ENCODE measurements around the gene INPP5J.
"Not testable (repeated sequence)": the region's sequence is repeated elsewhere in the genome, so short reads cannot be mapped to it uniquely, and the experiment has no call there.

INPP5J gene

DNA sequence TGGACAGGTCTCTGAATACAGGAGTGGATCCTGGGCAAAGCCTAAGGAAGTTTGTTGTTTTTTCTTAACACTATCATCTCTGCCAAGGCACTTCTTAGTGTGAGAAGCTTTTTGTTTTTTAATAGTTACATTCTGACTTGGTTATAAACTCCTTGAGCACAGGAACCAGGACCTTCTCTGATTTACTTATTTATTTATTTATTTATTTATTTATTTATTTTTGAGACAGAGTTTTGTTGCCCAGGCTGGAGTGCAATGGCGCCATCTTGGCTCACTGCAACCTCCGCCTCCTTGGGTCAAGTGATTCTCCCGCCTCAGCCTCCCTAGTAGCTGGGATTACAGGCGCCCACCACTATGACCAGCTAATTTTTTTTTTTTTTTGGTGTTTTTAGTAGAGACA, 48.2 kb downstream of the INPP5J start:
- no peak overlapping the region for H2AFZ ChIP-seq (ENCODE audit: low read depth, low read length, severe bottlenecking)
- H3K9ac ChIP-seq (ENCODE audit: low read length) = no peak overlapping the region
- H3K36me3 ChIP-seq (ENCODE audit: low read length) = no peaks in the 10 kb centered on the region
- H3K4me2 ChIP-seq (ENCODE audit: low read depth, low read length, poor library complexity, severe bottlenecking) = no peak overlapping the region
- no peak overlapping the region for H3K27ac ChIP-seq (ENCODE audit: low read depth, low read length)
- H3K9me3 ChIP-seq (ENCODE audit: insufficient read depth, low read length) = no peaks in the 10 kb centered on the region
- H3K27me3 ChIP-seq (ENCODE audit: low read length) = no peaks in the 10 kb centered on the region
- H3K9me2 ChIP-seq (replicated peaks; ENCODE audit: insufficient read depth, low read length) = no peaks in the 10 kb centered on the region
- no peak overlapping the region for H3K4me3 ChIP-seq (ENCODE audit: insufficient read depth, low read length, poor library complexity, severe bottlenecking)
- no peaks in the 10 kb centered on the region for H3F3A ChIP-seq (ENCODE audit: insufficient read depth)
- H3K79me2 ChIP-seq (ENCODE audit: insufficient read depth, low read length) = peaks cover 30% of the 10 kb centered on the region
- no peaks in the 10 kb centered on the region for H4K20me1 ChIP-seq (ENCODE audit: low read depth, low read length)
- TF ChIP-seq EZH2phosphoT487 (conservative IDR thresholded peaks at IDR 0.05; ENCODE audit: low read length) = no peak
- TF ChIP-seq, protein P1, sequence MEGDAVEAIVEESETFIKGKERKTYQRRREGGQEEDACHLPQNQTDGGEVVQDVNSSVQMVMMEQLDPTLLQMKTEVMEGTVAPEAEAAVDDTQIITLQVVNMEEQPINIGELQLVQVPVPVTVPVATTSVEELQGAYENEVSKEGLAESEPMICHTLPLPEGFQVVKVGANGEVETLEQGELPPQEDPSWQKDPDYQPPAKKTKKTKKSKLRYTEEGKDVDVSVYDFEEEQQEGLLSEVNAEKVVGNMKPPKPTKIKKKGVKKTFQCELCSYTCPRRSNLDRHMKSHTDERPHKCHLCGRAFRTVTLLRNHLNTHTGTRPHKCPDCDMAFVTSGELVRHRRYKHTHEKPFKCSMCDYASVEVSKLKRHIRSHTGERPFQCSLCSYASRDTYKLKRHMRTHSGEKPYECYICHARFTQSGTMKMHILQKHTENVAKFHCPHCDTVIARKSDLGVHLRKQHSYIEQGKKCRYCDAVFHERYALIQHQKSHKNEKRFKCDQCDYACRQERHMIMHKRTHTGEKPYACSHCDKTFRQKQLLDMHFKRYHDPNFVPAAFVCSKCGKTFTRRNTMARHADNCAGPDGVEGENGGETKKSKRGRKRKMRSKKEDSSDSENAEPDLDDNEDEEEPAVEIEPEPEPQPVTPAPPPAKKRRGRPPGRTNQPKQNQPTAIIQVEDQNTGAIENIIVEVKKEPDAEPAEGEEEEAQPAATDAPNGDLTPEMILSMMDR (IDR thresholded peaks at IDR 0.05; ENCODE audit: insufficient read depth, low read length, poor library complexity, severe bottlenecking) = no peak

DNA sequence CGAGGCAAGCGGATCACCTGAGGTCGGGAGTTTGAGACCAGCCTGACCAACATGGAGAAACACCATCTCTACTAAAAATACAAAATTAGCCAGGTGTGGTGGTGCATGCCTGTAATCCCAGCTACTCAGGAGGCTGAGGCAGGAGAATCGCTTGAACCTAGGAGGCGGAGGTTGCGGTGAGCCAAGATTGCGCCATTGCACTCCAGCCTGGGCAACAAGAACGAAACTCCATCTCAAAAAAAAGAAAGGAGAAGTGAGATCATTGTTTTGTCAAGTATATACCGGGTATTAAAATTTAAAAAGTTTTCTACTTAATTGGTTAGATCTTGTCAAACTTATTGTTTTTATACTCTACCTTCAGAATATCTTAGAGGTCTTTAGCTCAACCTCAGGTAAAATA, 49.0 kb downstream of the INPP5J start:
- H3K27me3 ChIP-seq (ENCODE audit: low read length); H3K4me3 ChIP-seq (ENCODE audit: insufficient read depth, low read length, poor library complexity, severe bottlenecking); H4K20me1 ChIP-seq (ENCODE audit: low read depth, low read length); H3K36me3 ChIP-seq (ENCODE audit: low read length); H3K27ac ChIP-seq (ENCODE audit: low read depth, low read length); H3K9me3 ChIP-seq (ENCODE audit: insufficient read depth, low read length); H3F3A ChIP-seq (ENCODE audit: insufficient read depth); H3K9ac ChIP-seq (ENCODE audit: low read length); H2AFZ ChIP-seq (ENCODE audit: low read depth, low read length, severe bottlenecking); H3K4me2 ChIP-seq (ENCODE audit: low read depth, low read length, poor library complexity, severe bottlenecking); H3K9me2 ChIP-seq (replicated peaks; ENCODE audit: insufficient read depth, low read length): not testable (repeated sequence)
- H3K79me2 ChIP-seq (ENCODE audit: insufficient read depth, low read length) = peaks cover 31% of the 10 kb centered on the region

DNA sequence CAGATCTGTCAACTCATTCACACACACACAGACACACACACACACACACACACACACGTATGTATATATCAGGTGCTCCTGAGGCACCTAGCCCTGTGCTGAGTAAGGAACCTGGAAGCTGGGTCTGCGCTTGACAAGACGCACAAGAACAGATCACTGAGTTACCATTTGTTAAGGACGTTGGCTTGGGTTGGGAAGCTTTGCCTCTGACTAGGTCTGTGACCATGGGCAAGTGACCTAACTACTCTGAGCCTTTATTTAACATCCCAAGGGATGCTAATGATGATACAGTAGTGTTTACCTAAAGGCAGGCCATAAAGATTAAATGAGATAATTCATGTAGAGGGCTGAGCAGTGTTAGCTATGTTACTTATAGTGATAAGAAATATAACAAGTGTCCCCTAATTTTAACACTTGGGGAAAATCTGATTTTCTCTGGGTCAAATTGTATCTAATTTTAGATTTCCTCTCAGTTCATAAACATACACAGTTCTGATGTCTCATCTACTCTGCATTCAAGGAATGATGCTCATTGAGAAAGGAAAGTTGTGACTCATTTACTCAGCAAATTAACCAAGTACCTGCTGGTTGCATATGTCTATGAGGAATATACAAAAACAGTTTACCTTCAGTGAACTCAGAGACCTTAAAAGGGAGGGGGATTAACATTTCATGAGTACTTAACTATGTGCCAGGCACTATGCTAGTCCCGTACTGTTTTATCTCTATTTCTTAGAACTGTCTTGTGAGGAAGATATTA, 50.8 kb downstream of the INPP5J start:
- Histone ChIP-seq H3K27ac (ENCODE audit: low read depth, low read length) (no peak overlapping the region), H3K9me2 (replicated peaks; ENCODE audit: insufficient read depth, low read length) (no peaks in the 10 kb centered on the region), H4K20me1 (ENCODE audit: low read depth, low read length) (no peaks in the 10 kb centered on the region), H3K36me3 (ENCODE audit: low read length) (no peaks in the 10 kb centered on the region), H3K4me2 (ENCODE audit: low read depth, low read length, poor library complexity, severe bottlenecking) (no peak overlapping the region), H3K9ac (ENCODE audit: low read length) (no peak overlapping the region), H3F3A (ENCODE audit: insufficient read depth) (no peaks in the 10 kb centered on the region), H2AFZ (ENCODE audit: low read depth, low read length, severe bottlenecking) (no peak overlapping the region), H3K27me3 (ENCODE audit: low read length) (no peaks in the 10 kb centered on the region), H3K9me3 (ENCODE audit: insufficient read depth, low read length) (no peaks in the 10 kb centered on the region), H3K79me2 (ENCODE audit: insufficient read depth, low read length) (peaks cover 28% of the 10 kb centered on the region), H3K4me3 (ENCODE audit: insufficient read depth, low read length, poor library complexity, severe bottlenecking) (no peak overlapping the region)
- TF ChIP-seq, protein P1 (IDR thresholded peaks at IDR 0.05; ENCODE audit: insufficient read depth, low read length, poor library complexity, severe bottlenecking) = no peak
- no peak for TF ChIP-seq EZH2phosphoT487 (conservative IDR thresholded peaks at IDR 0.05; ENCODE audit: low read length)

DNA sequence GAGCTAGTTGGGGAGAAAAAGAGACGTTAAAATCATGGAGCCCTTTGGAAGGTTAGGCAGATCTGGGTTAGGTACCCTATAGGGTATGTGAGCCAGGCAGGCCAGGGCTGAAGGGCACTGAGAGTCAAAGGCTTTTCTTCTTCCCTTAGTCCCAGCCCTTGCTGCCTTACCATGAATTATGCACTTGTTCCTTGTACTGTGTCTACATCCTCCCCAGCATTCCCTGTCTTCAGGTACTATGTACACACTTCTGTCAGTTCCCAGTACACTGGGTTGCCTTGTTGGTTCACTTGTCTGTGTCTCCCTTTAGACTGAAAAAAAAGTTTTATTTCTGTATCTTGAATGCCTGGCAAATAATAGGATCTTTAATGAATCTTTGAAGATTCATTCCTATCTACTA, 54.2 kb downstream of the INPP5J start:
- Histone ChIP-seq H3K27me3 (ENCODE audit: low read length) (no peaks in the 10 kb centered on the region), H3K27ac (ENCODE audit: low read depth, low read length) (no peak overlapping the region), H3K36me3 (ENCODE audit: low read length) (0 out of 2 replicates have a peak, but pooled peaks cover 3% of the 10 kb centered on the region), H3K4me3 (ENCODE audit: insufficient read depth, low read length, poor library complexity, severe bottlenecking) (no peak overlapping the region), H3K9me3 (ENCODE audit: insufficient read depth, low read length) (no peaks in the 10 kb centered on the region), H4K20me1 (ENCODE audit: low read depth, low read length) (no peaks in the 10 kb centered on the region), H3F3A (ENCODE audit: insufficient read depth) (no peaks in the 10 kb centered on the region), H2AFZ (ENCODE audit: low read depth, low read length, severe bottlenecking) (no peak overlapping the region), H3K4me2 (ENCODE audit: low read depth, low read length, poor library complexity, severe bottlenecking) (no peak overlapping the region), H3K9ac (ENCODE audit: low read length) (no peak overlapping the region), H3K79me2 (ENCODE audit: insufficient read depth, low read length) (peaks cover 9% of the 10 kb centered on the region; the same call in 1 of the 2 replicates), H3K9me2 (replicated peaks; ENCODE audit: insufficient read depth, low read length) (no peaks in the 10 kb centered on the region)
- TF ChIP-seq, protein P1 (IDR thresholded peaks at IDR 0.05; ENCODE audit: insufficient read depth, low read length, poor library complexity, severe bottlenecking) = no peak
- no peak for TF ChIP-seq EZH2phosphoT487 (conservative IDR thresholded peaks at IDR 0.05; ENCODE audit: low read length)

Measured in SU-DHL-6 (cell line).